GM23248 (cell line): ENCODE measurements around the gene GPR27. TPM values are rescaled to one million over a fixed set of nuclear protein-coding genes. Genes with fewer than 3 reads are reported as not detected.

ENCODE experiments used
- DNase-seq: peaks from one replicate; pipeline ENCODE4 v3.0.0-alpha.2; 2015
- H2AFZ ChIP-seq: fragments of 200-600 bp; sonication (generic); 2 replicates; pipeline ENCODE4 v1.6.1; 2016; ENCODE audit warnings: antibody characterized with exemption
- H3F3A ChIP-seq: fragments of 200-600 bp; sonication (generic); 2 replicates; pipeline ENCODE4 v1.6.1; 2016; ENCODE audit warnings: mild to moderate bottlenecking, antibody characterized with exemption, mixed run types; ENCODE audit not compliant: insufficient read depth
- H3K27ac ChIP-seq: fragments of 200-600 bp; sonication (generic); 2 replicates; pipeline ENCODE4 v1.5.1; 2016; ENCODE audit warnings: mild to moderate bottlenecking
- H3K27me3 ChIP-seq: fragments of 200-600 bp; sonication (generic); replicated peaks from 2 replicates; pipeline ENCODE4 v1.6.1; 2016; ENCODE audit warnings: mild to moderate bottlenecking; ENCODE audit not compliant: insufficient read depth
- H3K36me3 ChIP-seq: fragments of 200-600 bp; sonication (generic); 2 replicates; pipeline ENCODE4 v1.6.1; 2016; ENCODE audit warnings: low read depth, mild to moderate bottlenecking
- H3K4me1 ChIP-seq: fragments of 200-600 bp; sonication (generic); 2 replicates; pipeline ENCODE4 v1.6.1; 2016; ENCODE audit warnings: mild to moderate bottlenecking; ENCODE audit not compliant: insufficient read depth
- H3K4me2 ChIP-seq: fragments of 200-600 bp; sonication (generic); one replicate; pipeline ENCODE4 v1.6.1; 2016; ENCODE audit warnings: mild to moderate bottlenecking; ENCODE audit not compliant: unreplicated experiment
- H3K4me3 ChIP-seq: fragments of 200-600 bp; sonication (generic); 2 replicates; pipeline ENCODE4 v1.5.1; 2016; ENCODE audit warnings: mild to moderate bottlenecking
- H3K79me2 ChIP-seq: fragments of 200-600 bp; sonication (generic); 2 replicates; pipeline ENCODE4 v1.6.1; 2016; ENCODE audit warnings: mild to moderate bottlenecking; ENCODE audit not compliant: insufficient read depth
- H3K9ac ChIP-seq: fragments of 200-600 bp; sonication (generic); 2 replicates; pipeline ENCODE4 v1.6.1; 2016; ENCODE audit warnings: mild to moderate bottlenecking
- H3K9me2 ChIP-seq: fragments of 200-600 bp; sonication (generic); 2 replicates; pipeline ENCODE4 v1.6.1; 2016; ENCODE audit warnings: mixed run types, mild to moderate bottlenecking, moderate library complexity; ENCODE audit not compliant: insufficient read depth
- H3K9me3 ChIP-seq: fragments of 200-600 bp; sonication (generic); one replicate; pipeline ENCODE4 v1.6.1; 2017; ENCODE audit warnings: low read depth
- H4K20me1 ChIP-seq: fragments of 200-600 bp; sonication (generic); 2 replicates; pipeline ENCODE4 v1.6.0; 2016; ENCODE audit not compliant: insufficient read depth
- EZH2 ChIP-seq: fragments of 200-600 bp; sonication (generic); IDR thresholded peaks from 2 replicates; pipeline ENCODE4 v1.6.1; 2018; ENCODE audit warnings: antibody characterized with exemption, mild to moderate bottlenecking; ENCODE audit not compliant: insufficient read depth, poor library complexity, severe bottlenecking
- EZH2phosphoT487 ChIP-seq: fragments of 200-600 bp; sonication (generic); IDR thresholded peaks from 2 replicates; pipeline ENCODE4 v1.6.1; 2018; ENCODE audit warnings: antibody characterized with exemption, moderate library complexity, mild to moderate bottlenecking, low read depth; ENCODE audit not compliant: insufficient read depth
- WGBS, 2 experiments: methylation state at CpG; one replicate each; pipeline ENCODE4 v1.1.6; 2015 to 2017; ENCODE audit warnings: low lambda C conversion rate in 2 of 2, low coverage in 1 of 2; ENCODE audit errors: missing lambda C conversion rate in 2 of 2; 5-methylcytosine and 5-hydroxymethylcytosine counted together
- in situ Hi-C: fragments of 300-500 bp; cut with MboI; formaldehyde crosslinking; loops from 2 replicates; pipeline ENCODE4 v1.15.0; 2020
- polyA plus RNA-seq: library from polyadenylated mRNA; unstranded; fragments of >200 nt; fragmentation: Nextera tagmentation; extraction: Ambion mirVana; gene quantifications from 2 replicates; pipeline ENCODE4 v1.2.1, GENCODE V29; 2016
- total RNA-seq: library from RNA; depleted of rRNA; stranded (reverse); fragments of >200 nt; shearing (Covaris generic); gene quantifications from 2 replicates; pipeline ENCODE4 v1.2.3, GENCODE V29; 2014

GPR27 gene
- total and polyA plus RNA-seq, 2 experiments from 2014 or later: not detected

GRCh38 chr3:71733319-71733718, 20.3 kb upstream of the GPR27 start:
- no peak overlapping the region for H2AFZ ChIP-seq
- in situ Hi-C loops: loop anchor here (10.0 kb wide), 1 partner anchor 1091 kb away; no protein-coding TSS in a partner anchor
- 53 to 58% methylated on average over 2 of the region's 2 CpGs for WGBS, 2 experiments
- TF ChIP-seq EZH2phosphoT487: no peak
- no peak for TF ChIP-seq EZH2
- H3K79me2 ChIP-seq: no peaks in the 10 kb centered on the region
- 0 out of 2 replicates have a peak, but pooled peaks cover 5% of the 10 kb centered on the region for H3K4me1 ChIP-seq
- H3K9ac ChIP-seq: no peak overlapping the region
- no peak overlapping the region for H3K4me3 ChIP-seq
- H4K20me1 ChIP-seq: no peaks in the 10 kb centered on the region
- peaks cover 5% of the 10 kb centered on the region; the same call in 1 of the 2 replicates for H3F3A ChIP-seq
- H3K27me3 ChIP-seq: peaks cover 43% of the 10 kb centered on the region
- no peak for DNase-seq
- no peak overlapping the region for H3K4me2 ChIP-seq
- H3K36me3 ChIP-seq: no peaks in the 10 kb centered on the region
- H3K9me3 ChIP-seq: no peaks in the 10 kb centered on the region
- no peak overlapping the region for H3K27ac ChIP-seq
- no peaks in the 10 kb centered on the region for H3K9me2 ChIP-seq

- Histone ChIP-seq H3K4me1 (no peaks in the 10 kb centered on the region), H3K4me2 (no peak overlapping the region), H3K36me3 (no peaks in the 10 kb centered on the region), H4K20me1 (no peaks in the 10 kb centered on the region), H2AFZ (no peak overlapping the region), H3K9ac (no peak overlapping the region), H3K9me2 (no peaks in the 10 kb centered on the region), H3K27me3 (peaks cover 45% of the 10 kb centered on the region), H3K79me2 (no peaks in the 10 kb centered on the region), H3K9me3 (no peaks in the 10 kb centered on the region), H3K27ac (no peak overlapping the region), H3F3A (no peaks in the 10 kb centered on the region), H3K4me3 (no peak overlapping the region)
- TF ChIP-seq EZH2: no peak
- 31 to 36% methylated on average over 1 of the region's 1 CpG for WGBS, 2 experiments
- in situ Hi-C loops: loop anchor here (10.0 kb wide), 1 partner anchor 1090 kb away; no protein-coding TSS in a partner anchor
- DNase-seq: no peak
Observed at GRCh38 chr3:71734881-71735280, 18.8 kb upstream of the GPR27 start.

- no peaks in the 10 kb centered on the region for H4K20me1 ChIP-seq
- H3K4me3 ChIP-seq: no peak overlapping the region
- H3K27ac ChIP-seq: no peak overlapping the region
- WGBS, 2 experiments: 81 to 82% methylated on average over 1 of the region's 1 CpG
- in situ Hi-C loops: no loop called here
- no peak overlapping the region for H3K4me2 ChIP-seq
- no peaks in the 10 kb centered on the region for H3F3A ChIP-seq
- peaks cover 16% of the 10 kb centered on the region for H3K9me3 ChIP-seq
- H3K9me2 ChIP-seq: no peaks in the 10 kb centered on the region
- no peak for TF ChIP-seq EZH2phosphoT487
- no peak for TF ChIP-seq EZH2
- H3K79me2 ChIP-seq: no peaks in the 10 kb centered on the region
- H3K9ac ChIP-seq: no peak overlapping the region
- DNase-seq: no peak
- peaks cover 13% of the 10 kb centered on the region; the same call in 1 of the 2 replicates for H3K27me3 ChIP-seq
- H2AFZ ChIP-seq: no peak overlapping the region
- H3K4me1 ChIP-seq: no peaks in the 10 kb centered on the region
- no peaks in the 10 kb centered on the region for H3K36me3 ChIP-seq
Observed at GRCh38 chr3:71742621-71743020, 11.0 kb upstream of the GPR27 start.

GRCh38 chr3:71744738-71745137, 8.9 kb upstream of the GPR27 start:
- no peak overlapping the region for H2AFZ ChIP-seq
- in situ Hi-C loops: no loop called here
- no peak overlapping the region for H3K4me3 ChIP-seq
- H3K9me2 ChIP-seq: no peaks in the 10 kb centered on the region
- no peaks in the 10 kb centered on the region for H3K4me1 ChIP-seq
- TF ChIP-seq EZH2phosphoT487 (no peak), EZH2 (no peak)
- DNase-seq: no peak
- no peaks in the 10 kb centered on the region for H3K36me3 ChIP-seq
- WGBS, 2 experiments: 31 to 38% methylated on average over 3 of the region's 3 CpGs
- no peak overlapping the region for H3K27ac ChIP-seq
- H3K9me3 ChIP-seq: peaks cover 16% of the 10 kb centered on the region
- peaks cover 12% of the 10 kb centered on the region; the same call in 1 of the 2 replicates for H3K27me3 ChIP-seq
- H3F3A ChIP-seq: no peaks in the 10 kb centered on the region
- H3K9ac ChIP-seq: no peak overlapping the region
- no peaks in the 10 kb centered on the region for H4K20me1 ChIP-seq
- no peak overlapping the region for H3K4me2 ChIP-seq
- no peaks in the 10 kb centered on the region for H3K79me2 ChIP-seq

- Histone ChIP-seq H4K20me1 (no peaks in the 10 kb centered on the region), H3K36me3 (no peaks in the 10 kb centered on the region), H3K9ac (no peak overlapping the region), H3K79me2 (no peaks in the 10 kb centered on the region), H3K9me2 (no peaks in the 10 kb centered on the region), H3K4me1 (no peaks in the 10 kb centered on the region), H3F3A (no peaks in the 10 kb centered on the region), H3K27ac (no peak overlapping the region), H2AFZ (no peak overlapping the region), H3K4me2 (no peak overlapping the region), H3K27me3 (peaks cover 63% of the 10 kb centered on the region), H3K9me3 (no peaks in the 10 kb centered on the region), H3K4me3 (no peak overlapping the region)
- WGBS, 2 experiments: 71 to 77% methylated on average over 4 of the region's 4 CpGs
- in situ Hi-C loops: no loop called here
- no peak for DNase-seq
- TF ChIP-seq EZH2phosphoT487: no peak
- no peak for TF ChIP-seq EZH2
Observed at GRCh38 chr3:71751602-71752001, 2.1 kb upstream of the GPR27 start.
